HG03108 (cell line): ENCODE results near the gene SENP8.

Source experiments
- ATAC-seq: cut with Tn5 transposase; IDR thresholded peaks from one replicate; pipeline ENCODE4 v1.9.1; 2021; ENCODE audit warnings: moderate library complexity; ENCODE audit not compliant: unreplicated experiment

SENP8 gene

DNA sequence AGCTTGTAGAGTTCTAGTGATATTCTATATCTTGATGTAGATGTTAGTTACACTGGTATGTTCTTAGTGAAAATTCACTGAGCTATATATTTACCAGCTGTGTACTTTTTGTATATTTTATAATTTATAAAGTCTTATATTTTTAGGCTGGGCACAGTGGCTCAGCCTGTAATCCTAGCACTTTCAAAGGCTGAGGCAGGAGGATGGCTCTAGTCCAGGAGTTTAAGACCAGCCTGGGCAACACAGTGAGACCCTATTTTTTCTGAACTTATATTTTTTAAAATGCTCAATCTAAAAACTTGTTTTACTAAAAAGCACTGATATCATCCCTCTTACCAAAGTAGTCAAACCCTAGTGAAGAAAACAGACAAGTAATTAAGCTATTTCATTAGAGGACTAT is 5.4 kb upstream of the SENP8 start:
- no peak for ATAC-seq

- ATAC-seq: no peak
These were observed 4.7 kb upstream of the SENP8 start for GRCh38 chr15:72113347-72114031.

DNA sequence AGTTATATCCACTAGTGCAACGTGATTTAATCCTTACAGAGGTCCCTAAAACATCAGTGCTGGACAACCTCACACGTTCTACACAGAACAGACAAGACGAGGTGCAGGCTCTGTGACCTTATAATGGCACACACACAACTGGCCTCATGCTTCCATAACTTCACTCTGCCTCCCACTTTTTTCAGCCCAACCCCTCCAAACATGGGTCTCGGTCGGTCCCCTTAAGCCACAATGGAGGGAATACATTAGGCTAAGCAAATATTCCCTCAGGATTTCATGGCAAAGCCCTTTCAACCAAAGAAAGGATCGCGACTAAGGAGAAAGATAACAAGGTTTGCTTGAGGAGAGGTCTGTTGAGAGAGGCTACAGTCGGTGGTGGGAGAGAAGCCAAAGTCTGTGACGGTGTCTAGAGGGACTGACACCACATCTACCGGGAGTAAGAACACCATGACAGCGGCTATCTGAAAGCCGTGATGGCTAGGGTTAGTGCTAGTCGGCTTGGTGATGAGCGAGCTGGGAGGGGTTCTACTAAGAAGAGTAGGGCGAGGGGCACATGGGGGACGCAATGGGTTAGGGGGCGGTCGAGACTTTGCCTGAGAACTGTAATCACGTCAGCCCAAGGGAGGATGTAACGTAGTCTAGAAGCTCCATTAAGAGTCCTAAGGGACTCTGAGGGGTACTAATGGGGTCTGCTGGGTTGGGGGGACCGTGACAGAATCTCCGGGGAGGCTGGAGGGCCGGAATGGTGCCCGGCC is 1.3 kb upstream of the SENP8 start:
- ATAC-seq: peak; percentile 3

GRCh38 chr15:72117486-72118016 is 652 bp upstream of the SENP8 start:
- ATAC-seq: peak; percentile 62

- no peak for ATAC-seq
These were observed 6.0 kb downstream of the SENP8 start for GRCh38 chr15:72124218-72124617.

DNA sequence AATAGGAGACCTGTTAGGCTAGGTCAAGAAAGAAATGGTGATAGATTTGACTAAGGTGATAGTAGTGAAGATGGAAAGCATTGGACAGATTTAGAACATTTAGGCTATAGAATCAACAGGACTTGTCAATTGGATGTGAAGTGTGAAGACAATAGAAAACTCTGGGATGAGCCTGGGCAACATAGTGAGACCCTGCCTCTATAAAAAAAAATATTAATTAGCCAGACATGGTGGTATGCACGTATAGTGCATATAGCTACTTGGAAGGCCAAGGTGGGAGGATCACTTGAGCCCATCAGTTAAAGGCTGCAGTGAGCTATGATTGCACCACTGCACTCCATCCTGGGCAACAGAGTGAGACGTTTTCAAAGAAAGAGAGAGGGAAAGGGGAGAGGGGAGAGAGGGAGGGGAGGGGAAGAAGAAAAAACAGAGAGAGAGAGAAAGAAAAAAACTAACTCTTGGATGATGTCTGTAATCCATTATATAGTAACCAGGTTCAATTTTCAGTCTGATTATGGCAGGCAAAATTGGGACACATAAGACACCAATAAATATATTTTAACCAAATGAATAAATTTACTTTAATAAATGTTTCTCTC is 9.6 kb downstream of the SENP8 start:
- no peak for ATAC-seq

- no peak for ATAC-seq
These were observed 10.2 kb downstream of the SENP8 start for GRCh38 chr15:72128359-72128758.

- ATAC-seq: no peak
These were observed 12.1 kb downstream of the SENP8 start for GRCh38 chr15:72130272-72130671.

GRCh38 chr15:72131922-72132321 is 13.7 kb downstream of the SENP8 start:
- no peak for ATAC-seq

- no peak for ATAC-seq
These were observed 15.0 kb downstream of the SENP8 start for GRCh38 chr15:72133211-72133610.

DNA sequence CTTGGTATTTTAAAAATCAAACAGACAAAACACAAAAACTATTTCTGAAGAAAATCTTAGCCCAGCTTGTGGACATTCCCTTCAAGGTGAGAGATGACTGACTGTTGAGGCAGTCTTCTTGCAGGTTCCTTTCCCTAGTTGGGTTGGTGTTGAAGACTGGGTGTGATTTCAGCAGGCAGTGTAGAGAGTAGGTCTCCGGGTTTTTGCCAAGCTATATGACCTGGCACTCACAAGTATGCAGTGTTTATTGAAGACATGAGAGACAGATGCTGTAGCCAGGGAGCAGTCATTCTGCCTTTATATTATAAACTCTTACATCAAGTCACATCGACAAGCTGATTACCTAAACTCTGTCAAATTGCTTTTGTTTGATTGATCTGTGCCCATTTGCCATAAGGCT is 17.5 kb downstream of the SENP8 start:
- ATAC-seq: no peak

GRCh38 chr15:72136170-72137051 is 18.2 kb downstream of the SENP8 start:
- no peak for ATAC-seq

DNA sequence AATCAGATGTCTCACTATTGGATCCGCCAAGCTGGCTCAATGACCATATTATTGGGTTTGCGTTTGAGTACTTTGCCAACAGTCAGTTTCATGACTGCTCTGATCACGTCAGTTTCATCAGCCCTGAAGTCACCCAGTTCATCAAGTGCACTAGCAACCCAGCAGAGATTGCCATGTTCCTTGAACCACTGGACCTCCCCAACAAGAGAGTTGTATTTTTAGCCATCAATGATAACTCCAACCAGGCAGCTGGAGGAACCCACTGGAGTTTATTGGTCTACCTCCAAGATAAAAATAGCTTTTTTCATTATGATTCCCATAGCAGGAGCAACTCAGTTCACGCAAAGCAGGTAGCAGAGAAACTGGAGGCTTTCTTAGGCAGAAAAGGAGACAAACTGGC is 21.5 kb downstream of the SENP8 start:
- ATAC-seq: no peak

DNA sequence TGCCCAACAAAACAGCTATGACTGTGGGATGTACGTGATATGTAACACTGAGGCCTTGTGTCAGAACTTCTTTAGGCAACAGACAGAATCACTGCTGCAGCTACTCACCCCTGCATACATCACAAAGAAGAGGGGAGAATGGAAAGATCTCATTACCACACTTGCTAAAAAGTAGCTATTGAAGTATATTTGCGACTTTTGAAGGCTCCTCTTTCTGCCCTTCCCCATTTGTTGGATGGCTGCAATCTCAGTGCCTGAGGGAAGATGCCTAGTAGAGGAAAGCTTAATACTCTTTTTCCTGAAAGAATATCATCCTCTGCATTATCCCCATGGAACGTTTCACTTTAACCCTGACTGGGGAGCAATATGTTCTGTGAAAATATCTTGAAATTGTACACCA is 21.9 kb downstream of the SENP8 start:
- ATAC-seq: no peak

- ATAC-seq: peak; percentile 98
These were observed 23.2 kb downstream of the SENP8 start for GRCh38 chr15:72141171-72142084.

GRCh38 chr15:72146221-72146620 is 28.0 kb downstream of the SENP8 start:
- ATAC-seq: no peak

DNA sequence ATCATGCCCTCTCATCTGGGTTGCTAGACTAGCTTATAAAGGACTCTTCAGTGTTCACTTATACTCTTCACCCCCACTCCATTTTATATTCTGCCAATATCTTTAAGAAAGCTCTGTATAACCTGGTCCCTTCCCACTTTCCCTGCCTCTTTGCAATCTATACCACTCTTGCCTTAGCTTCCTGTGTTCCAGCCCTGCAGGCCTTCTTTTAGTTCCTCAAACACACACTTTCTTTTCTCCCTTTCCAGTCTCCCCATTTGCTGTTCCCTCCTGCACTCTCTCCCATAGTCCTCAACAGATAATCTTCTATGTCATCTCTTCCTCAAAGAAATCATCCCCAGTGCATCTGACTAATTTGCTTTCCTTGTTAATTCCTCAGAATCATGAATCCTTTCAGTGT is 28.7 kb downstream of the SENP8 start:
- no peak for ATAC-seq

DNA sequence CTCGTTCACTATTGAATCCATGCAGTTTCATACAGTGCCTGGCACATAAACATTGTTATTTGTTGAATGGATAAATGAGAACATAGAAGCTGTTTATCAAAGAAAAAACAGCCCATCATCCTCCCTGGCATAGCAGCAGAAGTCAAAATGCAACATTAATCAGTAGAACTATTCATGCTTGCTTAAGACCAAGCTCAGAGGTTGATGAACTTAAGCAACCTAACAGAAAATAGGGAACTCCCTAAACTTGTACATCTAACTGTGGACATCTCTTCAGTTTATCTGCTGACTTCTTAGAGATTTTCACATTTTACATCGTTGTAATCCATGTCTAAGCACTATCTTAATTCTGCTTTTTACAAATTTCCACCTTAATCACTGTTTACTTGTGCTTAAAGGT is 29.2 kb downstream of the SENP8 start:
- no peak for ATAC-seq

DNA sequence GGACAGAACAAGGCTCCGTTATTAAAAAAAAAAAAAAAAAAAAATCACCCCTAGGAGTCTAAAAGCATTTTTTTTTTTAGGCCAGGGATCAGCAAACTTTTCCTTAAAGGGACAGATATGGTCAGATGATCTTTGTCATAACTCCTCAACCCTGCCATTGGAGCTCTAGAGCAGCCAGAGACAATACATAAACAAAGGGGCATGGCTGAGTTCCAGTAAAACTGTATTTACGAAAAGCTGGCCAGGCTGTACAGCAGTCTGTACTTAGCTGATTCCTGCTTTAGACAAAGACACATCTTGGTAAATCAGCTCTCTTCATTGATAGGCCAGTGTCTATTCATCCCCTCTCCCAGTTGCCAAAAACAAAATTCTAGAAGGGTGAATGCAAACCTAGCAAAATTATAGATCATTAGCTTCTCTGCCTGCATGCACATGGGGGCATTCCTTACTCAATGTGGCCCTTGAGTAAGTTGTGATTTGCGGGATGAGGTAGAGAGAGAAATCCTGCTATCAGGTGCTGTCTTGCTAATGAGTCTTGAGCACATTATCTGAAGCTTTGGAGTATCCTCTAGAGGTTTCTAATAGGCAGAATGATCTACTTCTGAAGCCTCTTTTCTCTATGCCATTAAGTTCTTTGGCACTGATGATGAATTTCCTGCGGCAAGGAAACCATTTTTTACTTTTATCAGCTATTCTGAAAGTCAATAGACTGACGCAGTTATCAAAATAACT is 35.2 kb downstream of the SENP8 start:
- ATAC-seq: no peak
